HepG2 (cell line): Measurements from ENCODE around the gene ZNF621. TPM values are rescaled to one million over a fixed set of nuclear protein-coding genes. Genes with fewer than 3 reads are reported as not detected.

Experiments used
- ARID2 ChIP-seq: sonication (generic); formaldehyde crosslinking; IDR thresholded peaks from 2 replicates; pipeline ENCODE4 v1.8.1; 2022; ENCODE audit warnings: mild to moderate bottlenecking, missing genetic modification reagents, borderline replicate concordance
- EED ChIP-seq: sonication (generic); formaldehyde crosslinking; IDR thresholded peaks from 2 replicates; pipeline ENCODE4 v1.5.0; 2020; ENCODE audit warnings: mild to moderate bottlenecking, missing genetic modification reagents
- KDM5B ChIP-seq: sonication (generic); formaldehyde crosslinking; IDR thresholded peaks from 2 replicates; pipeline ENCODE4 v1.4.0; 2020; ENCODE audit warnings: missing genetic modification reagents, mild to moderate bottlenecking, borderline replicate concordance
- MIXL1 ChIP-seq: IDR thresholded peaks from 2 replicates; pipeline ENCODE4 v1.6.1; 2016
- MTF1 ChIP-seq: sonication (generic); formaldehyde crosslinking; IDR thresholded peaks from 2 replicates; pipeline ENCODE4 v1.5.0; 2020; ENCODE audit warnings: missing genetic modification reagents
- SALL1 ChIP-seq: sonication (generic); formaldehyde crosslinking; IDR thresholded peaks from 2 replicates; pipeline ENCODE4 v1.8.0; 2022; ENCODE audit warnings: mild to moderate bottlenecking, missing genetic modification reagents
- ZFP62 ChIP-seq: sonication (generic); formaldehyde crosslinking; IDR thresholded peaks from 2 replicates; pipeline ENCODE4 v1.4.0; 2020; ENCODE audit warnings: missing genetic modification reagents
- ZNF224 ChIP-seq: sonication (generic); formaldehyde crosslinking; IDR thresholded peaks from 2 replicates; pipeline ENCODE4 v1.5.0; 2020; ENCODE audit warnings: mild to moderate bottlenecking, missing genetic modification reagents
- ZNF619 ChIP-seq: sonication (generic); formaldehyde crosslinking; IDR thresholded peaks from 2 replicates; pipeline ENCODE4 v1.4.0; 2020; ENCODE audit warnings: mild to moderate bottlenecking, missing genetic modification reagents
- ZNF768 ChIP-seq: sonication (generic); formaldehyde crosslinking; IDR thresholded peaks from 2 replicates; pipeline ENCODE4 v1.4.0; 2020; ENCODE audit warnings: missing genetic modification reagents
- ZNF772 ChIP-seq: sonication (generic); formaldehyde crosslinking; IDR thresholded peaks from 2 replicates; pipeline ENCODE4 v1.5.0; 2020; ENCODE audit warnings: mild to moderate bottlenecking, missing genetic modification reagents
- ZNF788 ChIP-seq: sonication (generic); formaldehyde crosslinking; IDR thresholded peaks from 2 replicates; pipeline ENCODE4 v1.5.0; 2020; ENCODE audit warnings: mild to moderate bottlenecking, missing genetic modification reagents, borderline replicate concordance
- polyA plus RNA-seq, 8 experiments: library from polyadenylated mRNA; depleted of rRNA in 3 of 8; stranded (reverse) in 7 of 8; unstranded in 1 of 8; fragments of >200 nt; fragmentation: Illumina TruSeq in 4 of 8; extraction: Trizol in 4 of 8; gene quantifications; 2 replicates each; pipeline versions ENCODE4 v1.2.1 to v1.2.3, GENCODE V29; 2011 to 2016; ENCODE audit warnings: low read depth in 4 of 8, missing spikeins in 1 of 8, mixed read lengths in 1 of 8; ENCODE audit not compliant: insufficient read depth in 1 of 8
- total RNA-seq, 5 experiments: library from RNA; depleted of rRNA; stranded (reverse); fragments of >200 nt; fragmentation: Illumina TruSeq; extraction: Trizol; gene quantifications; 2 replicates each; pipeline ENCODE4 v1.2.3, GENCODE V29; 2016; ENCODE audit warnings: low read depth in 1 of 5
- TF ChIP-seq, protein P1 (sequence below): sonication (generic); formaldehyde crosslinking; conservative IDR thresholded peaks from 2 replicates; pipeline ENCODE4 v1.4.0; 2020; ENCODE audit warnings: mild to moderate bottlenecking, missing genetic modification reagents, moderate library complexity
- TF ChIP-seq, protein P2 (sequence below): sonication (generic); formaldehyde crosslinking; IDR thresholded peaks from 2 replicates; pipeline ENCODE4 v1.5.1; 2020; ENCODE audit warnings: missing genetic modification reagents, mild to moderate bottlenecking, borderline replicate concordance
- TF ChIP-seq, protein P3 (sequence below): sonication (generic); formaldehyde crosslinking; IDR thresholded peaks from 2 replicates; pipeline ENCODE4 v1.4.0; 2020; ENCODE audit warnings: missing genetic modification reagents, borderline replicate concordance
- TF ChIP-seq, protein P4 (sequence below): sonication (generic); formaldehyde crosslinking; IDR thresholded peaks from 2 replicates; pipeline ENCODE4 v1.8.0; 2022; ENCODE audit warnings: missing genetic modification reagents, mild to moderate bottlenecking, borderline replicate concordance
- TF ChIP-seq, protein P5 (sequence below): sonication (generic); formaldehyde crosslinking; IDR thresholded peaks from 2 replicates; pipeline ENCODE4 v1.5.0; 2020; ENCODE audit warnings: mild to moderate bottlenecking, low read depth, missing genetic modification reagents, borderline replicate concordance

Gene ZNF621
- total and polyA plus RNA-seq, 2 of the 13 experiments (the other 11 are each of a cell fraction or from before 2014, with no cell fraction given), result 13.2 to 14.9 TPM

DNA sequence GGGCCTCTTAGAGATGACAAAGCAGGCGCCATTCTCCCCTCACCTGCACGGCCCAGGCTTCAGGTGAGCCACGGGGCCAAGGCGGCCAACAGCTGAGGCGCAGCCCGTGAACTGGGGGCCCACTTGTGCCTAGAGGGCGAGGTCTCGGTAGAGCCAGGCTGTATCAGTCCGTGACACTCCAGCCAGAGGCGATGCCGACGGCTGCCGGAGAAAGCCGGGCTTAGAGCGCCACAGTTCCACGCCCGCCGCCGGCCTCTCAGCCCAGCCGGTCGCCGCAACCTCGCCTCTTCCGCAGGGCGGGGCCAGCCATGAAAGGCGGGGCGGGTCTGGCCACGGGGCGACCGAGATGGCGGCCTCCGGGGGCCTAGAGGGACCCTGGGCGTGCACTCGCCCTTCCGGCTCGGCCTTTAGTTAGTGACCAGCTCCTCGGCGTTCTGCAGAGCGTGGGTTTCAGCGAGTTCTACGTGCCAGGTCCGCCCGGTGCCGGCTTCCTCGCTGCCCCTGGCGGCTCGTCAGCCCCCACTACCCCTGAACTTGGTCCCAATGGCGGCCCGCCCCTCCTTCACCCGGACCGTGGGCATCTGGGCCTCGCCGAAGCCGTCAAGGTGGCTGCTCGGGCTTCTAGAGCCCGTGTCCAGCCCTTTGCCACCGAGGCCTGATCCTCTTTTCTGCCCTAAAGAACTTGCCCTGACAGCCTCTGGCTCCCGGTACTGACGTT lies at the start of gene ZNF621 (continued):
- TF ChIP-seq, protein P1, sequence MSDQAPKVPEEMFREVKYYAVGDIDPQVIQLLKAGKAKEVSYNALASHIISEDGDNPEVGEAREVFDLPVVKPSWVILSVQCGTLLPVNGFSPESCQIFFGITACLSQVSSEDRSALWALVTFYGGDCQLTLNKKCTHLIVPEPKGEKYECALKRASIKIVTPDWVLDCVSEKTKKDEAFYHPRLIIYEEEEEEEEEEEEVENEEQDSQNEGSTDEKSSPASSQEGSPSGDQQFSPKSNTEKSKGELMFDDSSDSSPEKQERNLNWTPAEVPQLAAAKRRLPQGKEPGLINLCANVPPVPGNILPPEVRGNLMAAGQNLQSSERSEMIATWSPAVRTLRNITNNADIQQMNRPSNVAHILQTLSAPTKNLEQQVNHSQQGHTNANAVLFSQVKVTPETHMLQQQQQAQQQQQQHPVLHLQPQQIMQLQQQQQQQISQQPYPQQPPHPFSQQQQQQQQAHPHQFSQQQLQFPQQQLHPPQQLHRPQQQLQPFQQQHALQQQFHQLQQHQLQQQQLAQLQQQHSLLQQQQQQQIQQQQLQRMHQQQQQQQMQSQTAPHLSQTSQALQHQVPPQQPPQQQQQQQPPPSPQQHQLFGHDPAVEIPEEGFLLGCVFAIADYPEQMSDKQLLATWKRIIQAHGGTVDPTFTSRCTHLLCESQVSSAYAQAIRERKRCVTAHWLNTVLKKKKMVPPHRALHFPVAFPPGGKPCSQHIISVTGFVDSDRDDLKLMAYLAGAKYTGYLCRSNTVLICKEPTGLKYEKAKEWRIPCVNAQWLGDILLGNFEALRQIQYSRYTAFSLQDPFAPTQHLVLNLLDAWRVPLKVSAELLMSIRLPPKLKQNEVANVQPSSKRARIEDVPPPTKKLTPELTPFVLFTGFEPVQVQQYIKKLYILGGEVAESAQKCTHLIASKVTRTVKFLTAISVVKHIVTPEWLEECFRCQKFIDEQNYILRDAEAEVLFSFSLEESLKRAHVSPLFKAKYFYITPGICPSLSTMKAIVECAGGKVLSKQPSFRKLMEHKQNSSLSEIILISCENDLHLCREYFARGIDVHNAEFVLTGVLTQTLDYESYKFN (CRISPR knock-in tag), result peak; percentile 53
- TF ChIP-seq ZNF224 (0 out of 2 replicates have a peak, but pooled peaks have one; percentile 23), ZNF619 (CRISPR knock-in tag) (peak; percentile 69; the same call in 1 of the 2 replicates), ZFP62 (CRISPR knock-in tag) (no peak), ZNF768 (peak; percentile 76; the same call in 1 of the 2 replicates), KDM5B (CRISPR knock-in tag) (peak; percentile 91), ZNF788 (CRISPR knock-in tag) (peak; percentile 80; the same call in 1 of the 2 replicates), MTF1 (no peak; the same call in 1 of the 2 replicates), EED (CRISPR knock-in tag) (no peak), SALL1 (peak; percentile 82), ARID2 (peak; percentile 77; the same call in 1 of the 2 replicates), ZNF772 (CRISPR knock-in tag) (peak; percentile 76; the same call in 1 of the 2 replicates), MIXL1 (no peak)
- TF ChIP-seq, protein P2, sequence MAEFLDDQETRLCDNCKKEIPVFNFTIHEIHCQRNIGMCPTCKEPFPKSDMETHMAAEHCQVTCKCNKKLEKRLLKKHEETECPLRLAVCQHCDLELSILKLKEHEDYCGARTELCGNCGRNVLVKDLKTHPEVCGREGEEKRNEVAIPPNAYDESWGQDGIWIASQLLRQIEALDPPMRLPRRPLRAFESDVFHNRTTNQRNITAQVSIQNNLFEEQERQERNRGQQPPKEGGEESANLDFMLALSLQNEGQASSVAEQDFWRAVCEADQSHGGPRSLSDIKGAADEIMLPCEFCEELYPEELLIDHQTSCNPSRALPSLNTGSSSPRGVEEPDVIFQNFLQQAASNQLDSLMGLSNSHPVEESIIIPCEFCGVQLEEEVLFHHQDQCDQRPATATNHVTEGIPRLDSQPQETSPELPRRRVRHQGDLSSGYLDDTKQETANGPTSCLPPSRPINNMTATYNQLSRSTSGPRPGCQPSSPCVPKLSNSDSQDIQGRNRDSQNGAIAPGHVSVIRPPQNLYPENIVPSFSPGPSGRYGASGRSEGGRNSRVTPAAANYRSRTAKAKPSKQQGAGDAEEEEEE (CRISPR knock-in tag), result no peak
- TF ChIP-seq, protein P3, sequence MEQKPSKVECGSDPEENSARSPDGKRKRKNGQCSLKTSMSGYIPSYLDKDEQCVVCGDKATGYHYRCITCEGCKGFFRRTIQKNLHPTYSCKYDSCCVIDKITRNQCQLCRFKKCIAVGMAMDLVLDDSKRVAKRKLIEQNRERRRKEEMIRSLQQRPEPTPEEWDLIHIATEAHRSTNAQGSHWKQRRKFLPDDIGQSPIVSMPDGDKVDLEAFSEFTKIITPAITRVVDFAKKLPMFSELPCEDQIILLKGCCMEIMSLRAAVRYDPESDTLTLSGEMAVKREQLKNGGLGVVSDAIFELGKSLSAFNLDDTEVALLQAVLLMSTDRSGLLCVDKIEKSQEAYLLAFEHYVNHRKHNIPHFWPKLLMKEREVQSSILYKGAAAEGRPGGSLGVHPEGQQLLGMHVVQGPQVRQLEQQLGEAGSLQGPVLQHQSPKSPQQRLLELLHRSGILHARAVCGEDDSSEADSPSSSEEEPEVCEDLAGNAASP (CRISPR knock-in tag), result peak; percentile 70
- TF ChIP-seq, protein P4, sequence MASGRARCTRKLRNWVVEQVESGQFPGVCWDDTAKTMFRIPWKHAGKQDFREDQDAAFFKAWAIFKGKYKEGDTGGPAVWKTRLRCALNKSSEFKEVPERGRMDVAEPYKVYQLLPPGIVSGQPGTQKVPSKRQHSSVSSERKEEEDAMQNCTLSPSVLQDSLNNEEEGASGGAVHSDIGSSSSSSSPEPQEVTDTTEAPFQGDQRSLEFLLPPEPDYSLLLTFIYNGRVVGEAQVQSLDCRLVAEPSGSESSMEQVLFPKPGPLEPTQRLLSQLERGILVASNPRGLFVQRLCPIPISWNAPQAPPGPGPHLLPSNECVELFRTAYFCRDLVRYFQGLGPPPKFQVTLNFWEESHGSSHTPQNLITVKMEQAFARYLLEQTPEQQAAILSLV (CRISPR knock-in tag), result 0 out of 2 replicates have a peak, but pooled peaks have one; percentile 37
- TF ChIP-seq, protein P5, sequence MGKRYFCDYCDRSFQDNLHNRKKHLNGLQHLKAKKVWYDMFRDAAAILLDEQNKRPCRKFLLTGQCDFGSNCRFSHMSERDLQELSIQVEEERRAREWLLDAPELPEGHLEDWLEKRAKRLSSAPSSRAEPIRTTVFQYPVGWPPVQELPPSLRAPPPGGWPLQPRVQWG (CRISPR knock-in tag), result no peak
